Stimulated activated CD8-positive, alpha-beta memory T cell treated with anti-CD3 and anti-CD28 coated beads, Interleukin-15, amount 100 ng/mL, for 1 hour (primary cell): ENCODE results near the gene PARD3B.

Experiments
- DNase-seq: peaks from one replicate; pipeline ENCODE4 v3.0.0-alpha.2; 2020; ENCODE audit warnings: low read depth

The PARD3B gene

GRCh38 chr2:205408696-205409095, 863.4 kb downstream of the PARD3B start:
- DNase-seq, result no peak

- DNase-seq, result no peak
Observed at GRCh38 chr2:205409411-205409810, 864.1 kb downstream of the PARD3B start.

- DNase-seq, result no peak
Observed at GRCh38 chr2:205411558-205411957, 866.3 kb downstream of the PARD3B start.

GRCh38 chr2:205424326-205424725, 879.1 kb downstream of the PARD3B start:
- DNase-seq, result no peak

- no peak for DNase-seq
Observed at GRCh38 chr2:205425102-205425501, 879.8 kb downstream of the PARD3B start.

GRCh38 chr2:205427112-205427511, 881.8 kb downstream of the PARD3B start:
- DNase-seq, result no peak

GRCh38 chr2:205428811-205429210, 883.5 kb downstream of the PARD3B start:
- no peak for DNase-seq

- DNase-seq, result no peak
Observed at GRCh38 chr2:205435970-205436369, 890.7 kb downstream of the PARD3B start.

GRCh38 chr2:205438241-205438640, 893.0 kb downstream of the PARD3B start:
- no peak for DNase-seq

GRCh38 chr2:205439621-205440020, 894.3 kb downstream of the PARD3B start:
- no peak for DNase-seq

- DNase-seq, result no peak
Observed at GRCh38 chr2:205441524-205441923, 896.2 kb downstream of the PARD3B start.

- no peak for DNase-seq
Observed at GRCh38 chr2:205448189-205448588, 902.9 kb downstream of the PARD3B start.

- DNase-seq, result no peak
Observed at GRCh38 chr2:205451901-205452512, 906.7 kb downstream of the PARD3B start.

GRCh38 chr2:205453202-205453601, 907.9 kb downstream of the PARD3B start:
- DNase-seq, result no peak

- DNase-seq, result no peak
Observed at GRCh38 chr2:205456682-205457081, 911.4 kb downstream of the PARD3B start.

- DNase-seq, result no peak
Observed at GRCh38 chr2:205460217-205460616, 914.9 kb downstream of the PARD3B start.

- no peak for DNase-seq
Observed at GRCh38 chr2:205461169-205461568, 915.9 kb downstream of the PARD3B start.

- DNase-seq, result no peak
Observed at GRCh38 chr2:205461678-205462665, 916.7 kb downstream of the PARD3B start.

GRCh38 chr2:205462681-205463345, 917.5 kb downstream of the PARD3B start:
- no peak for DNase-seq

- DNase-seq, result no peak
Observed at GRCh38 chr2:205463466-205464025, 918.3 kb downstream of the PARD3B start.

- no peak for DNase-seq
Observed at GRCh38 chr2:205464681-205465080, 919.4 kb downstream of the PARD3B start.

- no peak for DNase-seq
Observed at GRCh38 chr2:205465791-205466190, 920.5 kb downstream of the PARD3B start.
